B cell (primary cell): ENCODE data around the gene IPO11. TPM values are rescaled to one million over a fixed set of nuclear protein-coding genes. Genes with fewer than 3 reads are reported as not detected.
"Not testable (repeated sequence)": the region's sequence is repeated elsewhere in the genome, so short reads cannot be mapped to it uniquely, and the experiment has no call there.

Experiments
- ATAC-seq: fragments of 200-7000 bp; cut with Tn5 transposase; one replicate; pipeline ENCODE4 v1.10.0; 2021; ENCODE audit warnings: low read depth, mild to moderate bottlenecking, moderate number of reproducible peaks, moderate library complexity
- CTCF ChIA-PET: fragments of 350-600 bp; sonication (Branson Sonifier 250); formaldehyde crosslinking; loops from one replicate; lab custom pipeline; 2021; ENCODE audit warnings: antibody characterized with exemption, inconsistent platforms; lab: Charles Lee
- POLR2A ChIA-PET: fragments of 350-600 bp; sonication (Branson Sonifier 250); formaldehyde crosslinking; loops from one replicate; lab custom pipeline; 2021; ENCODE audit warnings: antibody characterized with exemption; lab: Charles Lee
- DNase-seq: peaks from one replicate; pipeline ENCODE4 v3.0.0; 2013
- H2AFZ ChIP-seq: 2 replicates; pipeline ENCODE4 v1.6.1; 2012; ENCODE audit warnings: mild to moderate bottlenecking, low read depth, low read length; ENCODE audit not compliant: insufficient read depth, poor library complexity, severe bottlenecking
- H3K27ac ChIP-seq, 2 donors: 1 replicate in 1 of 2; 2 replicates in 1 of 2; pipeline ENCODE4 v1.5.1; 2012 to 2013; ENCODE audit warnings: low read length in 2 of 2, mild to moderate bottlenecking in 2 of 2, moderate library complexity in 1 of 2
- H3K27me3 ChIP-seq, 4 experiments: fragments of 200-600 bp in 1 of 4; sonication (generic) in 1 of 4; replicated peaks in 1 of 4; 1 replicate in 2 of 4; 2 replicates in 2 of 4; pipeline versions ENCODE4 v1.6.1 to v1.7.0; 2013 to 2016; ENCODE audit warnings: low read length in 3 of 4, mild to moderate bottlenecking in 2 of 4, mixed read lengths in 1 of 4, moderate library complexity in 1 of 4; ENCODE audit not compliant: insufficient read depth in 4 of 4, control insufficient read depth in 3 of 4; ENCODE audit errors: control extremely low read depth in 1 of 4
- H3K36me3 ChIP-seq, 2 experiments: replicated peaks in 1 of 2; 1 replicate in 1 of 2; 2 replicates in 1 of 2; pipeline versions ENCODE4 v1.6.1 to v1.7.1; 2013; ENCODE audit warnings: low read length in 1 of 2; ENCODE audit not compliant: insufficient read depth in 2 of 2, control insufficient read depth in 1 of 2; ENCODE audit errors: control extremely low read depth in 1 of 2, extremely low read depth in 1 of 2
- H3K4me1 ChIP-seq, 2 donors: fragments of 200-600 bp in 1 of 2; sonication (generic) in 1 of 2; 1 replicate in 1 of 2; 2 replicates in 1 of 2; pipeline versions ENCODE4 v1.5.1 to v1.6.1; 2013 to 2017; ENCODE audit warnings: low read length in 2 of 2; ENCODE audit not compliant: control insufficient read depth in 2 of 2, insufficient read depth in 2 of 2
- H3K4me2 ChIP-seq: replicated peaks from 2 replicates; pipeline ENCODE3; 2012; ENCODE audit warnings: mild to moderate bottlenecking, low read depth, low read length; ENCODE audit not compliant: poor library complexity, severe bottlenecking
- H3K4me3 ChIP-seq, 5 experiments: fragments of 200-600 bp in 1 of 5; sonication (generic) in 1 of 5; 1 replicate in 3 of 5; 2 replicates in 2 of 5; pipeline versions ENCODE4 v1.5.1 to v1.7.0; 2011 to 2016; ENCODE audit warnings: low read length in 4 of 5, mild to moderate bottlenecking in 4 of 5, low read depth in 2 of 5, control low read depth in 1 of 5, moderate library complexity in 1 of 5; ENCODE audit not compliant: insufficient read depth in 1 of 5; ENCODE audit errors: control extremely low read depth in 1 of 5, extremely low read depth in 1 of 5
- H3K79me2 ChIP-seq: fragments of 200-600 bp; sonication (generic); one replicate; pipeline ENCODE4 v1.6.0; 2016; ENCODE audit warnings: low read length; ENCODE audit not compliant: control insufficient read depth, insufficient read depth
- H3K9ac ChIP-seq: fragments of 200-600 bp; sonication (generic); 2 replicates; pipeline ENCODE4 v1.6.1; 2017; ENCODE audit warnings: mild to moderate bottlenecking, low read length, moderate library complexity
- H3K9me3 ChIP-seq, 3 donors: one replicate each; pipeline versions ENCODE4 v1.6.1 to v1.7.1; 2013; ENCODE audit warnings: low read length in 2 of 3; ENCODE audit not compliant: control insufficient read depth in 2 of 3, insufficient read depth in 1 of 3; ENCODE audit errors: control extremely low read depth in 1 of 3
- H4K20me1 ChIP-seq: 2 replicates; pipeline ENCODE4 v1.6.0; 2012; ENCODE audit warnings: mild to moderate bottlenecking, low read length; ENCODE audit not compliant: insufficient read depth, control insufficient read depth, poor library complexity, severe bottlenecking
- H3K27ac Mint-ChIP-seq: one replicate; pipeline ENCODE4 v1.8.0; 2021; ENCODE audit warnings: mixed read lengths
- H3K27me3 Mint-ChIP-seq: one replicate; pipeline ENCODE4 v1.8.0; 2021; ENCODE audit warnings: mixed read lengths
- H3K4me1 Mint-ChIP-seq: one replicate; pipeline ENCODE4 v1.8.0; 2021; ENCODE audit warnings: mixed read lengths
- H3K4me3 Mint-ChIP-seq: one replicate; pipeline ENCODE4 v1.8.0; 2021; ENCODE audit warnings: mixed read lengths
- H3K9me3 Mint-ChIP-seq: one replicate; pipeline ENCODE4 v1.8.0; 2022; ENCODE audit warnings: mixed read lengths; ENCODE audit not compliant: insufficient read depth
- CTCF ChIP-seq: fragments of 200-600 bp; IDR thresholded peaks from one replicate; pipeline ENCODE4 v1.8.0; 2022; ENCODE audit warnings: antibody characterized with exemption, mild to moderate bottlenecking
- EZH2 ChIP-seq: IDR thresholded peaks from 2 replicates; pipeline ENCODE4 v1.6.1; 2012; ENCODE audit warnings: borderline replicate concordance, low read depth, mild to moderate bottlenecking, moderate library complexity, low read length; ENCODE audit not compliant: insufficient read depth, poor library complexity, severe bottlenecking
- WGBS: methylation state at CpG from one replicate; pipeline ENCODE4 v1.1.5; 2013; ENCODE audit warnings: missing lambda C conversion rate; ENCODE audit not compliant: insufficient coverage; 5-methylcytosine and 5-hydroxymethylcytosine counted together
- intact Hi-C: fragments of 100-400 bp; cut with micrococcal nuclease; formaldehyde crosslinking; loops from one replicate; pipeline ENCODE4 v1.10.0; 2022
- polyA plus RNA-seq: library from polyadenylated mRNA; depleted of rRNA; stranded (reverse); fragments of >200 nt; gene quantifications from 2 replicates; pipeline ENCODE4 v1.2.3, GENCODE V29; 2012
- total RNA-seq, 2 donors: library from RNA; stranded (reverse); fragments of 120-200 nt in 1 of 2; gene quantifications; 1 replicate in 1 of 2; 2 replicates in 1 of 2; pipeline versions ENCODE4 v1.2.3 to v1.2.4, GENCODE V29; 2013 to 2022

Gene IPO11
- total and polyA plus RNA-seq, 2 donors (not counting 1 experiment from before 2014, with no cell fraction given), result 3.8 to 37.4 TPM

GRCh38 chr5:62562867-62563266, 150.3 kb downstream of the IPO11 start:
- H4K20me1 ChIP-seq, result no peaks in the 10 kb centered on the region
- no peaks in the 10 kb centered on the region for H3K4me1 Mint-ChIP-seq
- peaks cover 0 to 23% (median 10%) of the 10 kb centered on the region in 3 donors for H3K9me3 ChIP-seq
- H3K4me3 Mint-ChIP-seq, result no peak overlapping the region
- H3K4me3 ChIP-seq, result no peak overlapping the region
- no peak overlapping the region for H2AFZ ChIP-seq
- no peak overlapping the region for H3K27ac ChIP-seq
- WGBS, result no CpG with 5 or more reads among the region's 1 CpG
- H3K27me3 ChIP-seq, result no peaks in the 10 kb centered on the region
- DNase-seq (no peak), ATAC-seq (no peak)
- CTCF ChIA-PET, result no interaction called here
- no peak for TF ChIP-seq CTCF
- TF ChIP-seq EZH2, result no peak
- no peak overlapping the region for H3K27ac Mint-ChIP-seq
- intact Hi-C loops, result no loop called here
- H3K9ac ChIP-seq, result no peak overlapping the region
- H3K36me3 ChIP-seq, result peaks cover 2 to 12% of the 10 kb centered on the region in 2 experiments
- H3K4me1 ChIP-seq, result no peaks in the 10 kb centered on the region
- peaks cover 2% of the 10 kb centered on the region for H3K79me2 ChIP-seq
- no peaks in the 10 kb centered on the region for H3K27me3 Mint-ChIP-seq
- H3K9me3 Mint-ChIP-seq, result no peaks in the 10 kb centered on the region
- POLR2A ChIA-PET, result no interaction called here
- no peak overlapping the region for H3K4me2 ChIP-seq

DNA sequence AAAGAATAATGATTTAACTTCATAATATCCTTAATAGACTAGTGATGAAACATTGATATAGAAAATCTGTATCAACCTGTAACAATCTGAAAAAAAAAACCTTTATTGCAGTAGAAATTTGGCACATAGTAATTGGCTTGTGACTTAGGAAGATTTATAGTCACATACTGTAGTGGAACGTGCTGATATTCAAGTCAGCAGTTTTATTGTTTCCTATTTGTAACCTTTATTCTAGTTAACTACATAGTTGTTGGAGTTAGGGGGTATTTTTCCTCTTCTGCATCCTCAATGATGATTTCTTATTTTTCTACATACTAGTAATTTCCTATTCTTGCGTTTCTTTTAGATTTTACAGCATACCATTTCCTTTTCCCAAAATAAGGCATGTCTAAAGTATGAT, 151.5 kb downstream of the IPO11 start:
- no peak overlapping the region for H2AFZ ChIP-seq
- no peak overlapping the region for H3K27ac Mint-ChIP-seq
- peaks cover 2 to 18% of the 10 kb centered on the region in 2 experiments for H3K36me3 ChIP-seq
- no peaks in the 10 kb centered on the region for H4K20me1 ChIP-seq
- ChIA-PET POLR2A (no interaction called here), CTCF (no interaction called here)
- H3K4me1 Mint-ChIP-seq, result no peaks in the 10 kb centered on the region
- H3K9ac ChIP-seq, result no peak overlapping the region
- H3K27me3 Mint-ChIP-seq, result no peaks in the 10 kb centered on the region
- TF ChIP-seq EZH2, result no peak
- no peak for TF ChIP-seq CTCF
- no peak overlapping the region for H3K4me3 Mint-ChIP-seq
- no peak overlapping the region for H3K4me3 ChIP-seq
- intact Hi-C loops, result no loop called here
- H3K27me3 ChIP-seq, result no peaks in the 10 kb centered on the region
- H3K9me3 Mint-ChIP-seq, result peaks cover 3% of the 10 kb centered on the region
- H3K9me3 ChIP-seq, result peaks cover 0 to 29% (median 14%) of the 10 kb centered on the region in 3 donors
- H3K4me1 ChIP-seq, result no peaks in the 10 kb centered on the region
- H3K27ac ChIP-seq, result no peak overlapping the region
- no peak for ATAC-seq
- H3K79me2 ChIP-seq, result peaks cover 4% of the 10 kb centered on the region
- H3K4me2 ChIP-seq, result no peak overlapping the region
- no peak for DNase-seq
- WGBS, result no CpG with 5 or more reads among the region's 2 CpGs

- Histone ChIP-seq H3K36me3 (peaks cover 0 to 19% of the 10 kb centered on the region in 2 experiments), H3K9me3 (peaks cover 0 to 29% (median 14%) of the 10 kb centered on the region in 3 donors)
- H3K4me3 ChIP-seq, H3K27ac Mint-ChIP-seq, H4K20me1 ChIP-seq, intact Hi-C loops, H3K9me3 Mint-ChIP-seq, H3K4me3 Mint-ChIP-seq, H3K4me1 Mint-ChIP-seq, H3K9ac ChIP-seq, ATAC-seq, H3K4me1 ChIP-seq, H2AFZ ChIP-seq, POLR2A ChIA-PET, H3K79me2 ChIP-seq, H3K27me3 Mint-ChIP-seq, H3K4me2 ChIP-seq, H3K27me3 ChIP-seq, DNase-seq, H3K27ac ChIP-seq: not testable (repeated sequence)
- WGBS, result no CpG with 5 or more reads among the region's 3 CpGs
- CTCF ChIA-PET, result interaction anchor here (1.2 kb wide), 1 partner anchor 9 kb away, joined by 4 read pairs; no protein-coding TSS in a partner anchor
Measured at GRCh38 chr5:62565740-62566139, 153.2 kb downstream of the IPO11 start.
